Measurements from ENCODE around the gene PCSK6.

DNA sequence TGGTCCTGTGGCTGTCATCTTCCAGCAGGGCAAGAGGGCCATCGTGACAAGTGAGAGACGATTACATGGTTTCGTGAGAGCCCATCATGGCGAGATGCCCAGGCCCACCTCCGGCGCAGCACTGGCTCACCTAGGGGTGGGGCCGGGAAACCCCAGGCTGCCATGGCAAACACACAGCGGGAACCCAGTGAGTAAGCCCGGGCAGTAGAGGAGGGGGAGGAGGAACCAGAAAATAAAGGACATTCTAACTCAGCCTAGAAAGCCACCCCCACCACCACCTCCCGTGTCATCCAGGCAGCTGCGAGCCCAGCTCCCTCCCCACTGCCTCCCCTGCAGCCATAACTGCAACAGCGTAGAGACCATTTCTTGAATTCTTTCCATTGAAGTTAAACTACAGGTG lies 52.3 kb downstream of the PCSK6 start:
- TF ChIP-seq, protein P1, sequence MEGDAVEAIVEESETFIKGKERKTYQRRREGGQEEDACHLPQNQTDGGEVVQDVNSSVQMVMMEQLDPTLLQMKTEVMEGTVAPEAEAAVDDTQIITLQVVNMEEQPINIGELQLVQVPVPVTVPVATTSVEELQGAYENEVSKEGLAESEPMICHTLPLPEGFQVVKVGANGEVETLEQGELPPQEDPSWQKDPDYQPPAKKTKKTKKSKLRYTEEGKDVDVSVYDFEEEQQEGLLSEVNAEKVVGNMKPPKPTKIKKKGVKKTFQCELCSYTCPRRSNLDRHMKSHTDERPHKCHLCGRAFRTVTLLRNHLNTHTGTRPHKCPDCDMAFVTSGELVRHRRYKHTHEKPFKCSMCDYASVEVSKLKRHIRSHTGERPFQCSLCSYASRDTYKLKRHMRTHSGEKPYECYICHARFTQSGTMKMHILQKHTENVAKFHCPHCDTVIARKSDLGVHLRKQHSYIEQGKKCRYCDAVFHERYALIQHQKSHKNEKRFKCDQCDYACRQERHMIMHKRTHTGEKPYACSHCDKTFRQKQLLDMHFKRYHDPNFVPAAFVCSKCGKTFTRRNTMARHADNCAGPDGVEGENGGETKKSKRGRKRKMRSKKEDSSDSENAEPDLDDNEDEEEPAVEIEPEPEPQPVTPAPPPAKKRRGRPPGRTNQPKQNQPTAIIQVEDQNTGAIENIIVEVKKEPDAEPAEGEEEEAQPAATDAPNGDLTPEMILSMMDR (conservative IDR thresholded peaks at IDR 0.05) = no peak
- TF ChIP-seq EZH2 (IDR thresholded peaks at IDR 0.05; ENCODE audit: low read depth) = no peak
